SK-N-SH treated with all-trans-retinoic acid at 6 μM for 48 hours (cell line): Measurements from ENCODE around the gene LILRB1.
"Not testable (repeated sequence)": the region's sequence is repeated elsewhere in the genome, so short reads cannot be mapped to it uniquely, and the experiment has no call there.

Experiments
- ATAC-seq: fragments of 200-7000 bp; cut with Tn5 transposase; 3 replicates; pipeline ENCODE4 v1.9.1; 2020; ENCODE audit warnings: mild to moderate bottlenecking, moderate library complexity
- BACH2 ChIP-seq: fragments of 250-450 bp; sonication (Bioruptor Pico); IDR thresholded peaks from 2 replicates; pipeline ENCODE4 v1.9.0; 2021; ENCODE audit warnings: mild to moderate bottlenecking, borderline replicate concordance
- CREB5 ChIP-seq: fragments of 250-450 bp; sonication (Bioruptor Pico); IDR thresholded peaks from 2 replicates; pipeline ENCODE4 v1.5.1; 2020; ENCODE audit warnings: low read depth, mild to moderate bottlenecking, moderate library complexity
- CSDC2 ChIP-seq: fragments of 250-450 bp; sonication (Bioruptor Pico); IDR thresholded peaks from 2 replicates; pipeline ENCODE4 v1.5.0; 2020; ENCODE audit warnings: mild to moderate bottlenecking, moderate library complexity
- GLIS3 ChIP-seq: fragments of 250-450 bp; sonication (Bioruptor Pico); IDR thresholded peaks from 2 replicates; pipeline ENCODE4 v1.5.0; 2020; ENCODE audit warnings: mild to moderate bottlenecking, moderate library complexity
- ISL1 ChIP-seq: fragments of 250-450 bp; sonication (Bioruptor Pico); IDR thresholded peaks from 2 replicates; pipeline ENCODE4 v2.1.2; 2022; ENCODE audit warnings: mild to moderate bottlenecking, moderate library complexity
- OSR1 ChIP-seq: fragments of 250-450 bp; sonication (Bioruptor Pico); IDR thresholded peaks from 2 replicates; pipeline ENCODE4 v1.8.0; 2022; ENCODE audit warnings: moderate library complexity, mild to moderate bottlenecking, inconsistent platforms
- PATZ1 ChIP-seq: fragments of 250-450 bp; sonication (Bioruptor Pico); IDR thresholded peaks from 2 replicates; pipeline ENCODE4 v1.8.0; 2020; ENCODE audit warnings: mild to moderate bottlenecking, moderate library complexity, borderline replicate concordance
- PPARA ChIP-seq: fragments of 250-450 bp; sonication (Bioruptor Pico); IDR thresholded peaks from 2 replicates; pipeline ENCODE4 v1.5.0; 2020; ENCODE audit warnings: mild to moderate bottlenecking, borderline replicate concordance
- SNAI2 ChIP-seq: fragments of 250-450 bp; sonication (Bioruptor Pico); IDR thresholded peaks from 2 replicates; pipeline ENCODE4 v1.5.0; 2020; ENCODE audit warnings: mild to moderate bottlenecking, moderate library complexity
- TOX ChIP-seq: fragments of 250-450 bp; sonication (Bioruptor Pico); IDR thresholded peaks from 2 replicates; pipeline ENCODE4 v1.8.0; 2021; ENCODE audit warnings: mild to moderate bottlenecking, moderate library complexity, borderline replicate concordance
- TSHZ2 ChIP-seq: fragments of 250-450 bp; sonication (Bioruptor Pico); IDR thresholded peaks from 2 replicates; pipeline ENCODE4 v1.5.0; 2020; ENCODE audit warnings: mild to moderate bottlenecking, moderate library complexity
- ZC3H10 ChIP-seq: fragments of 250-450 bp; sonication (Bioruptor Pico); IDR thresholded peaks from 2 replicates; pipeline ENCODE4 v1.5.1; 2021; ENCODE audit warnings: mild to moderate bottlenecking, moderate library complexity
- ZNF70 ChIP-seq: fragments of 450-650 bp; formaldehyde crosslinking; IDR thresholded peaks from 2 replicates; pipeline ENCODE4 v1.5.0; 2020; ENCODE audit warnings: mild to moderate bottlenecking, moderate library complexity
- ZNF8 ChIP-seq: fragments of 450-650 bp; formaldehyde crosslinking; IDR thresholded peaks from 2 replicates; pipeline ENCODE4 v1.5.0; 2020; ENCODE audit warnings: mild to moderate bottlenecking, moderate library complexity

The LILRB1 gene

DNA sequence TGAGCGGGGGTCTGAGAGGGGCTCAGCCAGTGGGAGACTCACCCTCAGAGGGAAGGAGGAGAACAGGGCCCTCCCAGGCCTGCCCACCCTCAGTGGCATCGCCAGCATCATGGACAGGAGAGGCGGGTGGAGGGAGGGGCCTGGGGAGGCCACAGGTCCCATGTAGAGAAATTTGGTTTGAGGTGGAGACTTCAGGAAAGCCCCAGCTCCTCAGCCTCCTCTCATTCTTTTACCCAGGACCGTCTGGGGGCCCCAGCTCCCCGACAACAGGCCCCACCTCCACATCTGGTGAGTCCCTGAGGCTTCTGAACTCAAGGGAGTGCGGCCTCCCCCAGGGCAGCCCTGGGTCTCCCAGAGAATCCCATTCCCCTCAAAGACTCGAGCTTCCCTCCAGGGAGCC, 3.1 kb downstream of the LILRB1 start:
- no peak for TF ChIP-seq CREB5 (CRISPR knock-in tag)
- no peak for TF ChIP-seq ZC3H10 (CRISPR knock-in tag)
- no peak for TF ChIP-seq ZNF70 (CRISPR knock-in tag)
- no peak for TF ChIP-seq TSHZ2 (CRISPR knock-in tag)
- no peak for TF ChIP-seq PPARA (CRISPR knock-in tag)
- no peak for TF ChIP-seq ISL1 (CRISPR knock-in tag)
- no peak for TF ChIP-seq SNAI2 (CRISPR knock-in tag)
- no peak for TF ChIP-seq OSR1 (CRISPR knock-in tag)
- no peak for TF ChIP-seq BACH2
- no peak for TF ChIP-seq ZNF8
- no peak for TF ChIP-seq CSDC2 (CRISPR knock-in tag)
- no peak for ATAC-seq

DNA sequence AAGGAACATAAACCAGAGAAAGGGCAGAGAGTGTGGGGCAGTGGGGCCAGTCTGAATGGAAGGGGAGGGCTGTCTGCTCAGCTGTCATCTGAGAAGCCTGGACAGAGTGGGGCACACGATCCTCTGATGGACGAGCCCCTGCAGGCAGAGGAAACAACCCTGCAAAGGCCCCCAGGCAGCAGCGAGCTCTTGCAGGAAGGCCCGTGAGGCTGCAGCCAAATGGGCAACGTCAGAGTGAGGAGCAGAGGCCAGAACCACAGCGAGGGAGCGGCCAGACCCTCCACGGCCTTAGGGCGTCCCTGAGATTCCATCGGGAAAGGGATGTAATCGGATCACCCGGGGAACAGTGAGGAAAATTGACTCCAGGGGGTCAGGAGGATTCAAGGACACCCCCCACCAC, 5.8 kb downstream of the LILRB1 start:
- not testable (repeated sequence) for ATAC-seq

GRCh38 chr19:54638683-54639082, 8.4 kb downstream of the LILRB1 start:
- TF ChIP-seq PPARA (CRISPR knock-in tag) (no peak), SNAI2 (CRISPR knock-in tag) (no peak), ZNF70 (CRISPR knock-in tag) (no peak)
- TF ChIP-seq, all 23 proteins: peak for 0
- no peak for ATAC-seq

- ATAC-seq = not testable (repeated sequence)
Measured at GRCh38 chr19:54642953-54643352, 12.7 kb downstream of the LILRB1 start.

GRCh38 chr19:54643583-54643982, 13.3 kb downstream of the LILRB1 start:
- ATAC-seq = not testable (repeated sequence)

GRCh38 chr19:54644056-54644455, 13.8 kb downstream of the LILRB1 start:
- no peak for ATAC-seq
- TF ChIP-seq TSHZ2 (CRISPR knock-in tag) = no peak
- no peak for TF ChIP-seq PPARA (CRISPR knock-in tag)
- no peak for TF ChIP-seq PATZ1 (CRISPR knock-in tag)
- TF ChIP-seq OSR1 (CRISPR knock-in tag) = no peak
- no peak for TF ChIP-seq ZNF8
- TF ChIP-seq TOX (CRISPR knock-in tag) = no peak
- no peak for TF ChIP-seq GLIS3
- TF ChIP-seq CSDC2 (CRISPR knock-in tag) = no peak
- no peak for TF ChIP-seq BACH2
- TF ChIP-seq CREB5 (CRISPR knock-in tag) = no peak
